Lung (tissue), 12 donors: ENCODE measurements around the gene CEP20. TPM values are rescaled to one million over a fixed set of nuclear protein-coding genes. Genes with fewer than 3 reads are reported as not detected.

Experiments
- ATAC-seq: fragments of 200-7000 bp; cut with Tn5 transposase; one replicate; pipeline ENCODE4 v1.9.1; 2020; ENCODE audit warnings: moderate number of reproducible peaks; ENCODE audit not compliant: insufficient read depth, low FRiP score
- DNase-seq, 3 donors: peaks; one replicate each; pipeline ENCODE4 v3.0.0-alpha.2; 2013 to 2017
- H3K27ac ChIP-seq, 2 donors: one replicate each; pipeline ENCODE4 v1.5.1; 2013; ENCODE audit warnings: mild to moderate bottlenecking in 2 of 2, moderate library complexity in 2 of 2, control low read depth in 1 of 2, inconsistent platforms in 1 of 2, low read depth in 1 of 2, low read length in 1 of 2
- H3K27me3 ChIP-seq, 3 donors: one replicate each; pipeline ENCODE4 v1.5.1; 2013; ENCODE audit warnings: low read length in 2 of 3; ENCODE audit not compliant: control insufficient read depth in 3 of 3, insufficient read depth in 3 of 3
- H3K36me3 ChIP-seq, 4 donors: one replicate each; pipeline ENCODE4 v1.5.1; 2013; ENCODE audit warnings: low read length in 4 of 4, mild to moderate bottlenecking in 1 of 4, moderate library complexity in 1 of 4; ENCODE audit not compliant: control insufficient read depth in 4 of 4, insufficient read depth in 4 of 4
- H3K4me1 ChIP-seq, 5 donors: one replicate each; pipeline ENCODE4 v1.5.1; 2013; ENCODE audit warnings: low read length in 5 of 5, mild to moderate bottlenecking in 2 of 5, moderate library complexity in 1 of 5; ENCODE audit not compliant: control insufficient read depth in 5 of 5, insufficient read depth in 5 of 5
- H3K4me3 ChIP-seq: one replicate; pipeline ENCODE4 v1.5.1; 2013; ENCODE audit warnings: mild to moderate bottlenecking, control low read depth, moderate library complexity
- H3K9ac ChIP-seq, 2 donors: one replicate each; pipeline ENCODE4 v1.5.1; 2013; ENCODE audit warnings: low read length in 2 of 2, control low read depth in 1 of 2; ENCODE audit not compliant: insufficient read depth in 1 of 2
- H3K9me3 ChIP-seq, 4 donors: one replicate each; pipeline ENCODE4 v1.5.1; 2013; ENCODE audit warnings: low read length in 3 of 4, mild to moderate bottlenecking in 1 of 4, moderate library complexity in 1 of 4; ENCODE audit not compliant: control insufficient read depth in 4 of 4, insufficient read depth in 3 of 4
- whole genome bisulfite sequencing, 2 donors: extraction: QIAGEN DNeasy Blood & Tissue Kit; methylation state at CpG; one replicate each; pipeline ENCODE4 v1.1.7; 2013; 5-methylcytosine and 5-hydroxymethylcytosine counted together
- polyA plus RNA-seq, 2 donors: library from polyadenylated mRNA; stranded (reverse); fragments of 200-250 nt; gene quantifications; one replicate each; pipeline ENCODE4 v1.2.1, GENCODE V29; 2013
- total RNA-seq, 2 donors: library from RNA; depleted of rRNA in 1 of 2; stranded (reverse); fragments of >200 nt in 1 of 2; gene quantifications; one replicate each; pipeline ENCODE4 v1.2.1, GENCODE V29; 2014 to 2021
- TF ChIP-seq, protein P1 (sequence below): IDR thresholded peaks from 2 replicates; pipeline ENCODE4 v1.5.1; 2012; ENCODE audit warnings: mild to moderate bottlenecking; ENCODE audit errors: control extremely low read depth, extremely low read depth
- donor health status: control.
- donor health status: control.
- donor health status: Bipolar disorder and iron deficiency.
- donor health status: healthy.
- donor health status: DM: yes; HTN: yes; CAD: no.

Gene CEP20
- total and polyA plus RNA-seq, 4 donors = 19.0 to 38.5 (median 23.8) TPM

DNA sequence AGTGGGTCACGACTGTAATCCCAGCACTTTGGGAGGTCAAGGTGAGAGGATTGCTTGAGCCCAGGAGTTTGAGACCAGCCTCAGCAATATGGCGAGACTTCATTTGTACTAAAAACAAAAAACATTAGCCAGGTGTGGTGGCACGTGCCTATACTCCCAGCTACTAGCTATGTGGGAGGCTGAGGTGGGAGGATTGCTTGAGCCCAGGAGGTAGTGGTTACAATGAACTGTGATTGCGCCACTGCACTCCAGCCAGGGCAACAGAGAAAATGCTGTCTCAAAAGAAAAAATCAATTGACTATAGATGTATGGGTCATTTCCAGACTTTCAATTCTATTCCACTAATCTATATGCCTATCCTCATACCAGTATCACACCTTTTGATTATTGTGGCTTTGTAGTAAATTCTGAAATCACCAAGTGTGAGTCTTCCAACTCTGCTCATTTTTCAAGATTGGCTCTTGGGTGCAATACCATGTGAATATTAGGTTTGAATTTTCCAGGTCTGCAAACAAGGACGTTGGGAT lies 27.2 kb upstream of the CEP20 start:
- no peak overlapping the region for H3K27ac ChIP-seq
- H3K4me1 ChIP-seq = no peaks in the 10 kb centered on the region
- no peak overlapping the region for H3K4me3 ChIP-seq
- ATAC-seq = no peak
- H3K9me3 ChIP-seq = no peaks in the 10 kb centered on the region
- no peaks in the 10 kb centered on the region for H3K36me3 ChIP-seq
- DNase-seq = no peak
- 84 to 95% methylated on average over 5 of the region's 5 CpGs for WGBS, 2 donors
- H3K9ac ChIP-seq = no peak overlapping the region
- TF ChIP-seq, protein P1, sequence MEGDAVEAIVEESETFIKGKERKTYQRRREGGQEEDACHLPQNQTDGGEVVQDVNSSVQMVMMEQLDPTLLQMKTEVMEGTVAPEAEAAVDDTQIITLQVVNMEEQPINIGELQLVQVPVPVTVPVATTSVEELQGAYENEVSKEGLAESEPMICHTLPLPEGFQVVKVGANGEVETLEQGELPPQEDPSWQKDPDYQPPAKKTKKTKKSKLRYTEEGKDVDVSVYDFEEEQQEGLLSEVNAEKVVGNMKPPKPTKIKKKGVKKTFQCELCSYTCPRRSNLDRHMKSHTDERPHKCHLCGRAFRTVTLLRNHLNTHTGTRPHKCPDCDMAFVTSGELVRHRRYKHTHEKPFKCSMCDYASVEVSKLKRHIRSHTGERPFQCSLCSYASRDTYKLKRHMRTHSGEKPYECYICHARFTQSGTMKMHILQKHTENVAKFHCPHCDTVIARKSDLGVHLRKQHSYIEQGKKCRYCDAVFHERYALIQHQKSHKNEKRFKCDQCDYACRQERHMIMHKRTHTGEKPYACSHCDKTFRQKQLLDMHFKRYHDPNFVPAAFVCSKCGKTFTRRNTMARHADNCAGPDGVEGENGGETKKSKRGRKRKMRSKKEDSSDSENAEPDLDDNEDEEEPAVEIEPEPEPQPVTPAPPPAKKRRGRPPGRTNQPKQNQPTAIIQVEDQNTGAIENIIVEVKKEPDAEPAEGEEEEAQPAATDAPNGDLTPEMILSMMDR = no peak
- H3K27me3 ChIP-seq = no peaks in the 10 kb centered on the region

DNA sequence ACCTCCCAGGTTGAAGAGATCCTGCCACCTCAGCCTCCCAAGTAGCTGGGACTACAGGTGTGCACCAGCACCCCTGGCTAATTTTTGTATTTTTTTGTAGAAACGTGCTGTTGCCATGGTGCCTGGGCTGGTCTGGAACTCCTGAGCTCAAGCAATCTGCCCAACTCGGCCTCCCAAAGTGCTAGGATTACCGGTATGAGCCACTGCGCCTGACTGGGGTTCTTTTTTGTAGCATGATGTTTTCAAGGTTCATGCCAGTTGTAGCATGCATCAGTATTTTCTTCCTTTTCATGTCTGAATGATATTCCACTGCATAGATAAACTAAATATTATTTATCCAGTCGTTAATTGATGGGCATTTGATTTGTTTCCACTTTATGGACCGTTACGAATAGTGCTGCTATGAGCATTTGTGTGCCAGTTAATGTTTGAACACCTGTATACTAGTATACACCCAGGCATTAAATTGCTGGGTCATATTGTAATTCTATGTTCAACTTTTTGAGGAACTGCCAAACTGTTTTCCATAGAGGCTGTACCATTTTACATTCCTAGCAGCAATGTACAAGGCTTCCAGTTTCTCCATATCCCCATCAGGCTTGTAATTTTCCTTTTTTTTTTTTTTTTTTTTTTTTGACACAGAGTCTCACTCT lies 24.8 kb upstream of the CEP20 start:
- Histone ChIP-seq H3K9ac (no peak overlapping the region), H3K4me1 (no peaks in the 10 kb centered on the region), H3K27ac (no peak overlapping the region), H3K4me3 (no peak overlapping the region), H3K9me3 (no peaks in the 10 kb centered on the region), H3K36me3 (no peaks in the 10 kb centered on the region), H3K27me3 (no peaks in the 10 kb centered on the region)
- no peak for DNase-seq
- whole genome bisulfite sequencing, 2 donors = 78 to 82% methylated on average over 7 of the region's 7 CpGs
- ATAC-seq = no peak
- TF ChIP-seq, protein P1 = no peak

DNA sequence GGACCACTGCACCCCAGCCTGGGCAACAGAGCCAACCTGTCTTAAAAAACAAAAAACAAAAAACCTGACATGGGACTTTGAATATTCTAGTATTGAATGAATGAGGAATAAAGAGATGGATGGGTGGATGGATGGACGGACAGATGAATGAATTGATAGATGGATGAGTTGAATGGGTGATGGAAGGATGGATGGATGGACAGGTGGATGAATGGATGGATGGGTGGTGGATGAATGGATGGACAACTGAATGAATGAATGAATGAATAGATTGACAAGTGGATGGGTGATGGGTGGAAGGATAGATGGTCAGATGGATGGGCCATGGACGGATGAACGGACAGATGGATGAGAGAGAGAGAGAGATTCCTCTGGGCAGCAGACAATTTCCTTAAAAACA lies 22.8 kb upstream of the CEP20 start:
- H3K27ac ChIP-seq = no peak overlapping the region
- peaks cover 0 to 3% (median 0%) of the 10 kb centered on the region in 5 donors for H3K4me1 ChIP-seq
- ATAC-seq = no peak
- no peak for DNase-seq
- H3K4me3 ChIP-seq = no peak overlapping the region
- H3K9ac ChIP-seq = no peak overlapping the region
- no peaks in the 10 kb centered on the region for H3K36me3 ChIP-seq
- no peaks in the 10 kb centered on the region for H3K27me3 ChIP-seq
- no peaks in the 10 kb centered on the region for H3K9me3 ChIP-seq
- TF ChIP-seq, protein P1 = no peak
- 98 to 99% methylated on average over 3 of the region's 3 CpGs for WGBS, 2 donors
